DND-41 (cell line): Measurements from ENCODE around the gene SLC25A22.

Experiments used
- ATAC-seq: fragments of 200-7000 bp; cut with Tn5 transposase; 3 replicates; pipeline ENCODE4 v1.9.1; 2021; ENCODE audit warnings: low read depth; ENCODE audit not compliant: insufficient read depth
- DNase-seq: peaks from one replicate; pipeline ENCODE4 v3.0.0-alpha.2; 2020
- H2AFZ ChIP-seq: 2 replicates; pipeline ENCODE4 v1.6.0; 2012; ENCODE audit warnings: low read depth, low read length
- H3K27ac ChIP-seq: 2 replicates; pipeline ENCODE4 v1.5.1; 2012; ENCODE audit warnings: low read length, inconsistent platforms
- H3K27me3 ChIP-seq: fragments of 200-600 bp; sonication (generic); 2 replicates; pipeline ENCODE4 v1.6.0; 2012; ENCODE audit warnings: low read length, mild to moderate bottlenecking, inconsistent platforms; ENCODE audit not compliant: insufficient read depth, poor library complexity
- H3K36me3 ChIP-seq: 2 replicates; pipeline ENCODE4 v1.5.1; 2012; ENCODE audit warnings: low read length, inconsistent platforms; ENCODE audit not compliant: insufficient read depth
- H3K4me1 ChIP-seq: 2 replicates; pipeline ENCODE4 v1.5.1; 2012; ENCODE audit warnings: mild to moderate bottlenecking, low read length; ENCODE audit not compliant: insufficient read depth
- H3K4me2 ChIP-seq: 2 replicates; pipeline ENCODE4 v1.6.0; 2012; ENCODE audit warnings: mild to moderate bottlenecking, moderate library complexity, low read length, inconsistent platforms; ENCODE audit not compliant: insufficient read depth
- H3K4me3 ChIP-seq, 2 experiments: fragments of 200-600 bp in 1 of 2; shearing (Covaris generic) in 1 of 2; 2 replicates each; pipeline ENCODE4 v1.5.1; 2012 to 2016; ENCODE audit warnings: inconsistent platforms in 2 of 2, low read length in 2 of 2, mild to moderate bottlenecking in 2 of 2, low read depth in 1 of 2, moderate library complexity in 1 of 2
- H3K79me2 ChIP-seq: 2 replicates; pipeline ENCODE4 v1.6.0; 2012; ENCODE audit warnings: low read length, inconsistent platforms; ENCODE audit not compliant: insufficient read depth
- H3K9ac ChIP-seq: 2 replicates; pipeline ENCODE4 v1.6.0; 2012; ENCODE audit warnings: low read depth, mild to moderate bottlenecking, inconsistent platforms, low read length, moderate library complexity
- H3K9me3 ChIP-seq: 2 replicates; pipeline ENCODE4 v1.5.1; 2012; ENCODE audit warnings: low read length, moderate library complexity, mild to moderate bottlenecking, inconsistent platforms; ENCODE audit not compliant: insufficient read depth, severe bottlenecking
- H4K20me1 ChIP-seq: 2 replicates; pipeline ENCODE4 v1.6.0; 2012; ENCODE audit warnings: low read length; ENCODE audit not compliant: insufficient read depth
- EZH2 ChIP-seq: IDR thresholded peaks from 3 replicates; pipeline ENCODE4 v1.6.1; 2012; ENCODE audit warnings: borderline replicate concordance, low read depth, mild to moderate bottlenecking, moderate library complexity, low read length, inconsistent platforms; ENCODE audit not compliant: severe bottlenecking
- TF ChIP-seq, protein P1 (sequence below): IDR thresholded peaks from 2 replicates; pipeline ENCODE4 v1.5.1; 2012; ENCODE audit warnings: borderline replicate concordance, low read length, moderate library complexity, mild to moderate bottlenecking; ENCODE audit not compliant: poor library complexity, severe bottlenecking; ENCODE audit errors: extremely low read depth

The SLC25A22 gene

GRCh38 chr11:747158-748006, 50.7 kb downstream of the SLC25A22 start, which contains the start of gene TALDO1:
TSS of gene TALDO1 (plus strand) at chr11:747464. CDS start at chr11:747482, 18 bp downstream.
- peaks cover 57% of the 10 kb centered on the region for H3K79me2 ChIP-seq
- H3K27me3 ChIP-seq, result no peaks in the 10 kb centered on the region
- H3K9me3 ChIP-seq, result no peaks in the 10 kb centered on the region
- peaks cover 30% of the 10 kb centered on the region for H3K4me1 ChIP-seq
- peaks cover 14% of the 10 kb centered on the region for H3K36me3 ChIP-seq
- peak within 1 kb of the TSS; percentile 96 for H2AFZ ChIP-seq
- no peak for TF ChIP-seq EZH2
- TF ChIP-seq, protein P1, sequence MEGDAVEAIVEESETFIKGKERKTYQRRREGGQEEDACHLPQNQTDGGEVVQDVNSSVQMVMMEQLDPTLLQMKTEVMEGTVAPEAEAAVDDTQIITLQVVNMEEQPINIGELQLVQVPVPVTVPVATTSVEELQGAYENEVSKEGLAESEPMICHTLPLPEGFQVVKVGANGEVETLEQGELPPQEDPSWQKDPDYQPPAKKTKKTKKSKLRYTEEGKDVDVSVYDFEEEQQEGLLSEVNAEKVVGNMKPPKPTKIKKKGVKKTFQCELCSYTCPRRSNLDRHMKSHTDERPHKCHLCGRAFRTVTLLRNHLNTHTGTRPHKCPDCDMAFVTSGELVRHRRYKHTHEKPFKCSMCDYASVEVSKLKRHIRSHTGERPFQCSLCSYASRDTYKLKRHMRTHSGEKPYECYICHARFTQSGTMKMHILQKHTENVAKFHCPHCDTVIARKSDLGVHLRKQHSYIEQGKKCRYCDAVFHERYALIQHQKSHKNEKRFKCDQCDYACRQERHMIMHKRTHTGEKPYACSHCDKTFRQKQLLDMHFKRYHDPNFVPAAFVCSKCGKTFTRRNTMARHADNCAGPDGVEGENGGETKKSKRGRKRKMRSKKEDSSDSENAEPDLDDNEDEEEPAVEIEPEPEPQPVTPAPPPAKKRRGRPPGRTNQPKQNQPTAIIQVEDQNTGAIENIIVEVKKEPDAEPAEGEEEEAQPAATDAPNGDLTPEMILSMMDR, result peak; percentile 28
- peak within 1 kb of the TSS; percentile 94 for H3K4me2 ChIP-seq
- peaks cover 23% of the 10 kb centered on the region for H4K20me1 ChIP-seq
- peak within 1 kb of the TSS; percentile 80 for H3K27ac ChIP-seq
- ATAC-seq (peak; percentile 81), DNase-seq (peak; percentile 80)
- peak within 1 kb of the TSS; percentile 88 for H3K9ac ChIP-seq
- H3K4me3 ChIP-seq, result peak within 1 kb of the TSS; percentile 51 to 83

DNA sequence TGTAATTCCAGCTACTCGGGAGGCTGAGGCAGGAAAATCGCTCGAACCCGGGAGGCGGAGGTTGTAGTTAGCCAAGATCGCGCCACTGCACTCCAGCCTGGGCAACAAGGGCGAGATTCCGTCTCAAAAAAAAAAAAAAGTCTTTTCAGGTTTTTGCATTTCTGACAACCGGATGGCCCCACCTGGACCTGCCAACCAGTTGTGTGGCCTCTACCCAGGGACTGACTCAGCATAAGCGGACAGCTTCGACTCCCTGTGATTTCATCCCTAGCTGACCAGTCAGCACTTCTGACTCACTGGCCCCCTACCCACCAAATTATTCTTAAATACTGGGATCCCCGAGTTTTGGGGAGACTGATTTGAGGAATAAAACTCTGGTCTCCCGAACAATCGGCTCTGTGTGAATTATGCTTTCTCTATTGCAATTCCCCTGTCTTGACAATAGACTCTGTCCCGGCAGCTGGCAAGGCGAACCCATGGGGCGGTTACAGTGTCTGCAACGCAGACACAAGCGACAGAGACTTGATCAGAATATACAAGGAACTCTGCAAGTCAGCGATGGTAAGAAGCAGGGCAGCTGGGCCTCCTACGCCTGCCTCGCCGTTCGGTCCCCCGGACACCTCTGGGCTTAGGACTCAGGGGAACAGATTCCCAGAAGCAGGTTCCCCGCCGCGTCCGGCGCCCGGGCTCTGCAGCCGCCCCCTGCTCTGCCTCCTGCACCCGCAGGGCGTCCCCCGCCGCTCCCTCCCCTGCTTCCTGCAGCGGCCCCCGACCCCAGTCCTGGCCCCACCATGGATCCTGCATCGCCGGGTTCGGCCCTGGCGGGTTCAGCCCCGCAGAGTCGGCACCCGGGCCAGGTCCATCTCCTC, 51.6 kb downstream of the SLC25A22 start:
- H3K4me1 ChIP-seq, result peaks cover 30% of the 10 kb centered on the region
- peak overlapping the region; percentile 88 for H3K9ac ChIP-seq
- H4K20me1 ChIP-seq, result peaks cover 21% of the 10 kb centered on the region
- peak overlapping the region; percentile 94 for H3K4me2 ChIP-seq
- TF ChIP-seq, protein P1, result no peak
- no peak for TF ChIP-seq EZH2
- peaks cover 12% of the 10 kb centered on the region for H3K36me3 ChIP-seq
- H3K4me3 ChIP-seq, result peak overlapping the region; percentile 51 to 83
- peak; percentile 65 for ATAC-seq
- H3K27ac ChIP-seq, result peak overlapping the region; percentile 80
- peak; percentile 63 for DNase-seq
- no peaks in the 10 kb centered on the region for H3K27me3 ChIP-seq
- no peaks in the 10 kb centered on the region for H3K9me3 ChIP-seq
- H2AFZ ChIP-seq, result peak overlapping the region; percentile 96
- peaks cover 48% of the 10 kb centered on the region for H3K79me2 ChIP-seq

DNA sequence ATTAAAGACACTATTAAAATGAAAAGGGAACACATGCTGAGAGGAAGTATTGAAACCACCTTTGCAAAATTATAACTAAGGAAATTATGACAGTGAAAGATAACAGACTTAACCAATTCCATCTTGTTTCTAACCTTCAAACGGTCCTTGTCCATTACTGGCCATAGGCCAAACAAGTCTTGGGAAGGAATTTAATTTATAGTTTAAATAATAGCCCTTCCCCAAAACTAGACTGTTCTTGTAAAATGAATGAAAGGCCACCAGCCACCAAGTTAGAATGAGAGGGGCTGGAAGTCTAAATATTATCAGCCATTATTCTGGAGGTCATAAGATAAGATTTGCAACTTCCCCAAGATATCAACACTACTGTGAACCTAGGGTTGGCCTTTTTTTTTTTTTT, 52.7 kb downstream of the SLC25A22 start:
- Histone ChIP-seq H3K27ac (no peak overlapping the region), H3K79me2 (peaks cover 38% of the 10 kb centered on the region), H3K4me1 (peaks cover 30% of the 10 kb centered on the region), H3K27me3 (no peaks in the 10 kb centered on the region), H3K4me3 (no peak overlapping the region), H3K9me3 (no peaks in the 10 kb centered on the region), H3K4me2 (no peak overlapping the region), H3K36me3 (peaks cover 12% of the 10 kb centered on the region), H2AFZ (no peak overlapping the region), H4K20me1 (peaks cover 15% of the 10 kb centered on the region), H3K9ac (no peak overlapping the region)
- no peak for TF ChIP-seq EZH2
- TF ChIP-seq, protein P1, result no peak
- DNase-seq (no peak), ATAC-seq (no peak)
